T-cell (primary cell): Measurements from ENCODE around the gene IL1RAPL2. TPM values are rescaled to one million over a fixed set of nuclear protein-coding genes. Genes with fewer than 3 reads are reported as not detected.
"Not testable (repeated sequence)": the region's sequence is repeated elsewhere in the genome, so short reads cannot be mapped to it uniquely, and the experiment has no call there.

Experiments
- ATAC-seq, 4 experiments: fragments of 200-7000 bp in 3 of 4; fragments of 150-1000 bp in 1 of 4; cut with Tn5 transposase; replicated peaks in 1 of 4; 1 replicate in 3 of 4; 2 replicates in 1 of 4; pipeline ENCODE4 v1.10.0; 2021; ENCODE audit warnings: moderate library complexity in 3 of 4, mild to moderate bottlenecking in 2 of 4, moderate number of reproducible peaks in 1 of 4
- CTCF ChIA-PET, 2 donors: fragments of 300-600 bp; sonication (Branson Sonifier 250); formaldehyde crosslinking; loops; one replicate each; lab custom pipeline; 2022; ENCODE audit warnings: antibody characterized with exemption in 2 of 2; lab: Charles Lee
- POLR2A ChIA-PET, 2 donors: fragments of 300-600 bp; sonication (Branson Sonifier 250); formaldehyde crosslinking; loops; one replicate each; lab custom pipeline; 2022; ENCODE audit warnings: antibody characterized with exemption in 2 of 2; lab: Charles Lee
- DNase-seq, 35 experiments: peaks; one replicate each; pipeline versions ENCODE4 v3.0.0 to v3.0.0-alpha.2; 2013 to 2023
- H3K27ac ChIP-seq: one replicate; pipeline ENCODE4 v1.5.1; 2013; ENCODE audit warnings: low read length
- H3K27me3 ChIP-seq, 2 experiments: replicated peaks in 1 of 2; 1 replicate in 1 of 2; 2 replicates in 1 of 2; pipeline versions ENCODE4 v1.6.1 to v1.7.0; 2013; ENCODE audit warnings: low read length in 1 of 2, mixed read lengths in 1 of 2; ENCODE audit not compliant: control insufficient read depth in 2 of 2, insufficient read depth in 2 of 2; ENCODE audit errors: extremely low read depth in 1 of 2
- H3K36me3 ChIP-seq, 2 donors: 1 replicate in 1 of 2; 2 replicates in 1 of 2; pipeline versions ENCODE4 v1.6.1 to v1.7.0; 2013; ENCODE audit warnings: low read length in 1 of 2; ENCODE audit not compliant: control insufficient read depth in 2 of 2, insufficient read depth in 1 of 2; ENCODE audit errors: extremely low read depth in 1 of 2
- H3K4me1 ChIP-seq, 2 experiments: 1 replicate in 1 of 2; 2 replicates in 1 of 2; pipeline versions ENCODE4 v1.6.1 to v1.7.0; 2013; ENCODE audit warnings: low read length in 2 of 2, mixed read lengths in 1 of 2; ENCODE audit not compliant: insufficient read depth in 2 of 2, control insufficient read depth in 1 of 2; ENCODE audit errors: extremely low read depth in 1 of 2
- H3K4me3 ChIP-seq, 2 donors: 1 replicate in 1 of 2; 2 replicates in 1 of 2; pipeline versions ENCODE4 v1.5.1 to v1.7.0; 2013; ENCODE audit warnings: mild to moderate bottlenecking in 2 of 2, low read length in 1 of 2, moderate library complexity in 1 of 2; ENCODE audit not compliant: control insufficient read depth in 1 of 2; ENCODE audit errors: extremely low read depth in 1 of 2
- H3K9me3 ChIP-seq: 2 replicates; pipeline ENCODE4 v1.7.0; 2013
- H3K27ac Mint-ChIP-seq, 2 donors: one replicate each; pipeline ENCODE4 v1.8.0; 2020 to 2021; ENCODE audit warnings: mild to moderate bottlenecking in 2 of 2, mixed read lengths in 2 of 2
- H3K27me3 Mint-ChIP-seq, 2 donors: one replicate each; pipeline ENCODE4 v1.8.0; 2021 to 2022; ENCODE audit warnings: mixed read lengths in 2 of 2
- H3K36me3 Mint-ChIP-seq: one replicate; pipeline ENCODE4 v1.8.0; 2021; ENCODE audit warnings: mixed read lengths
- H3K4me1 Mint-ChIP-seq, 3 donors: one replicate each; pipeline ENCODE4 v1.8.0; 2020 to 2022; ENCODE audit warnings: mixed read lengths in 3 of 3, mild to moderate bottlenecking in 1 of 3
- H3K4me3 Mint-ChIP-seq, 3 donors: one replicate each; pipeline ENCODE4 v1.8.0; 2020 to 2022; ENCODE audit warnings: mild to moderate bottlenecking in 3 of 3, mixed read lengths in 3 of 3, moderate library complexity in 3 of 3
- H3K9me3 Mint-ChIP-seq, 3 donors: one replicate each; pipeline ENCODE4 v1.8.0; 2020 to 2022; ENCODE audit warnings: mixed read lengths in 3 of 3
- WGBS: methylation state at CpG from one replicate; pipeline ENCODE4 v1.1.5; 2013; ENCODE audit warnings: missing lambda C conversion rate; ENCODE audit not compliant: insufficient coverage; 5-methylcytosine and 5-hydroxymethylcytosine counted together
- total RNA-seq, 35 experiments: library from RNA in 6 of 35; stranded (reverse) in 6 of 35; fragments of 120-200 nt in 1 of 35; gene quantifications; one replicate each; pipeline versions ENCODE4 v1.2.1 to v1.2.4 and lab custom pipeline; 2013 to 2026

IL1RAPL2 gene
- total RNA-seq (not detected), total RNA-seq (lab: John Stamatoyannopoulos, UW) (0 reads per million in 29 experiments)
- not detected for total RNA-seq (2013)

GRCh38 chrX:104565791-104566680, at the start of gene IL1RAPL2:
Gene IL1RAPL2 (plus strand): TSS chrX:104566199.
- Histone ChIP-seq H3K27me3 (peaks cover 2 to 34% of the 10 kb centered on the region in 2 experiments), H3K4me3 (no peak within 1 kb of the TSS), H3K36me3 (no peaks in the 10 kb centered on the region), H3K4me1 (no peaks in the 10 kb centered on the region), H3K9me3 (no peaks in the 10 kb centered on the region), H3K27ac (no peak within 1 kb of the TSS)
- Mint-ChIP-seq H3K4me3 (no peak within 1 kb of the TSS), H3K4me1 (no peaks in the 10 kb centered on the region), H3K27me3 (peaks cover 30 to 35% of the 10 kb centered on the region in 2 donors), H3K36me3 (no peaks in the 10 kb centered on the region), H3K9me3 (peaks cover 0 to 2% (median 0%) of the 10 kb centered on the region in 3 donors), H3K27ac (no peak within 1 kb of the TSS)
- 5% methylated on average over 18 of the region's 48 CpGs for WGBS
- ChIA-PET CTCF (interaction anchor here in 1 of 2 donors (0.6 kb wide), 1 partner anchor 404 kb away, joined by 7 read pairs; no protein-coding TSS in a partner anchor), POLR2A (no interaction called here)
- no peak for DNase-seq
- no peak for ATAC-seq

- POLR2A ChIA-PET = no interaction called here
- CTCF ChIA-PET = no interaction called here
- Histone ChIP-seq H3K4me1 (no peaks in the 10 kb centered on the region), H3K36me3 (no peaks in the 10 kb centered on the region), H3K4me3 (no peak overlapping the region), H3K9me3 (no peaks in the 10 kb centered on the region), H3K27ac (no peak overlapping the region), H3K27me3 (no peaks in the 10 kb centered on the region)
- no peak for ATAC-seq
- no peaks in the 10 kb centered on the region for H3K36me3 Mint-ChIP-seq
- peaks cover 4 to 7% (median 5%) of the 10 kb centered on the region in 3 donors for H3K9me3 Mint-ChIP-seq
- H3K4me1 Mint-ChIP-seq = no peaks in the 10 kb centered on the region
- H3K4me3 Mint-ChIP-seq = no peak overlapping the region
- no CpG with 5 or more reads among the region's 2 CpGs for WGBS
- peaks cover 4 to 20% of the 10 kb centered on the region in 2 donors for H3K27me3 Mint-ChIP-seq
- DNase-seq = no peak
- no peak overlapping the region for H3K27ac Mint-ChIP-seq
Measured at GRCh38 chrX:104522386-104522785, 43.6 kb upstream of the IL1RAPL2 start.

- DNase-seq (no peak), ATAC-seq (no peak)
- no peak overlapping the region for H3K27ac ChIP-seq
- no peak overlapping the region for H3K4me3 Mint-ChIP-seq
- no peaks in the 10 kb centered on the region for H3K4me1 Mint-ChIP-seq
- POLR2A ChIA-PET = no interaction called here
- no peaks in the 10 kb centered on the region for H3K36me3 Mint-ChIP-seq
- no peak overlapping the region for H3K4me3 ChIP-seq
- no CpG with 5 or more reads among the region's 2 CpGs for WGBS
- peaks cover 4 to 17% of the 10 kb centered on the region in 2 donors for H3K27me3 Mint-ChIP-seq
- no peaks in the 10 kb centered on the region for H3K36me3 ChIP-seq
- H3K4me1 ChIP-seq = no peaks in the 10 kb centered on the region
- H3K27me3 ChIP-seq = no peaks in the 10 kb centered on the region
- H3K9me3 ChIP-seq = no peaks in the 10 kb centered on the region
- peaks cover 4 to 7% (median 5%) of the 10 kb centered on the region in 3 donors for H3K9me3 Mint-ChIP-seq
- CTCF ChIA-PET = no interaction called here
- no peak overlapping the region for H3K27ac Mint-ChIP-seq
Measured at GRCh38 chrX:104523858-104524257, 42.1 kb upstream of the IL1RAPL2 start.

GRCh38 chrX:104539081-104539480, 26.9 kb upstream of the IL1RAPL2 start:
- H3K27ac ChIP-seq = no peak overlapping the region
- no peaks in the 10 kb centered on the region for H3K27me3 ChIP-seq
- H3K27ac Mint-ChIP-seq = no peak overlapping the region
- ChIA-PET CTCF (no interaction called here), POLR2A (no interaction called here)
- peaks cover 0 to 9% of the 10 kb centered on the region in 2 donors for H3K27me3 Mint-ChIP-seq
- H3K4me1 ChIP-seq = no peaks in the 10 kb centered on the region
- H3K9me3 Mint-ChIP-seq = peaks cover 0 to 5% (median 4%) of the 10 kb centered on the region in 3 donors
- H3K4me3 ChIP-seq = no peak overlapping the region
- no peaks in the 10 kb centered on the region for H3K36me3 Mint-ChIP-seq
- H3K4me3 Mint-ChIP-seq = no peak overlapping the region
- no peaks in the 10 kb centered on the region for H3K9me3 ChIP-seq
- no CpG with 5 or more reads among the region's 2 CpGs for WGBS
- no peaks in the 10 kb centered on the region for H3K4me1 Mint-ChIP-seq
- DNase-seq (no peak), ATAC-seq (no peak)
- H3K36me3 ChIP-seq = no peaks in the 10 kb centered on the region

- H3K4me3 ChIP-seq, H3K27ac ChIP-seq, H3K4me1 Mint-ChIP-seq, H3K27me3 ChIP-seq, H3K4me3 Mint-ChIP-seq, H3K27ac Mint-ChIP-seq, ATAC-seq, CTCF ChIA-PET, H3K9me3 Mint-ChIP-seq, POLR2A ChIA-PET, H3K4me1 ChIP-seq, DNase-seq, H3K36me3 Mint-ChIP-seq, H3K9me3 ChIP-seq, H3K36me3 ChIP-seq: not testable (repeated sequence)
- WGBS = no CpG with 5 or more reads among the region's 2 CpGs
- peaks cover 0 to 15% of the 10 kb centered on the region in 2 donors for H3K27me3 Mint-ChIP-seq
Measured at GRCh38 chrX:104542447-104542846, 23.6 kb upstream of the IL1RAPL2 start.

GRCh38 chrX:104564335-104564734, 1.7 kb upstream of the IL1RAPL2 start:
- Mint-ChIP-seq H3K4me3 (no peak overlapping the region), H3K4me1 (no peaks in the 10 kb centered on the region), H3K27me3 (peaks cover 26 to 35% of the 10 kb centered on the region in 2 donors), H3K36me3 (no peaks in the 10 kb centered on the region), H3K27ac (no peak overlapping the region), H3K9me3 (peaks cover 0 to 2% (median 0%) of the 10 kb centered on the region in 3 donors)
- ChIA-PET CTCF (interaction anchor here in 1 of 2 donors (0.7 kb wide), 2 partner anchors 11 to 366 kb away, joined by 3 read pairs; no protein-coding TSS in a partner anchor), POLR2A (no interaction called here)
- Histone ChIP-seq H3K27me3 (peaks cover 0 to 34% of the 10 kb centered on the region in 2 experiments), H3K9me3 (no peaks in the 10 kb centered on the region), H3K4me1 (no peaks in the 10 kb centered on the region), H3K36me3 (no peaks in the 10 kb centered on the region), H3K27ac (no peak overlapping the region), H3K4me3 (no peak overlapping the region)
- DNase-seq = no peak
- ATAC-seq = no peak
- 50% methylated on average over 3 of the region's 9 CpGs for WGBS
